ENCODE results near the gene PDE6B.
"Not testable (repeated sequence)": the region's sequence is repeated elsewhere in the genome, so short reads cannot be mapped to it uniquely, and the experiment has no call there.

The PDE6B gene

DNA sequence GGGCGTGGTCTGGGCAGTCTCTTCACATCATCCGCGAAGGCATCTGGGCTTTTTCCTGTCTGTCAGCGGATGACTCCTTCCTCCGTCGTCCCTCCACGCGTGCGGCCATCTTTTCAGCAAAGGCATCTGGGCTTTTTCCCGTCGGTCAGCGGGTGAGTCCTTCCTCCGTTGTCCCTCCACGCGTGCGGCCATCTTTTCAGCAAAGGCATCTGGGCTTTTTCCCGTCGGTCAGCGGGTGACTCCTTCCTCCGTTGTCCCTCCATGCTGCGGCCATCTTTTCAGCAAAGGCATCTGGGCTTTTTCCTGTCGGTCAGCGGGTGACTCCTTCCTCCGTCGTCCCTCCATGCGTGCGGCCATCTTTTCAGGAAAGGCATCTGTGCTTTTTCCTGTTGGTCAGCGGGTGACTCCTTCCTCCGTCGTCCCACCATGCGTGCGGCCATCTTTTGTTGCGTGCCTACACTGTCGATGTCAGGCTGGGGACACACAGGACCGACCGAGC, 37.0 kb upstream of the PDE6B start:
- Histone ChIP-seq H3K27me3 (ENCODE audit: control insufficient read depth, insufficient read depth, low read length) (no peaks in the 10 kb centered on the region), H3K4me1 (ENCODE audit: control insufficient read depth, insufficient read depth, low read length) (no peaks in the 10 kb centered on the region), H3K4me3 (ENCODE audit: low read length) (no peak overlapping the region), H3K27ac (ENCODE audit: low read depth, low read length) (no peak overlapping the region), H3K36me3 (ENCODE audit: control insufficient read depth, insufficient read depth, low read length) (no peaks in the 10 kb centered on the region), H3K9ac (ENCODE audit: low read length) (no peak overlapping the region)

DNA sequence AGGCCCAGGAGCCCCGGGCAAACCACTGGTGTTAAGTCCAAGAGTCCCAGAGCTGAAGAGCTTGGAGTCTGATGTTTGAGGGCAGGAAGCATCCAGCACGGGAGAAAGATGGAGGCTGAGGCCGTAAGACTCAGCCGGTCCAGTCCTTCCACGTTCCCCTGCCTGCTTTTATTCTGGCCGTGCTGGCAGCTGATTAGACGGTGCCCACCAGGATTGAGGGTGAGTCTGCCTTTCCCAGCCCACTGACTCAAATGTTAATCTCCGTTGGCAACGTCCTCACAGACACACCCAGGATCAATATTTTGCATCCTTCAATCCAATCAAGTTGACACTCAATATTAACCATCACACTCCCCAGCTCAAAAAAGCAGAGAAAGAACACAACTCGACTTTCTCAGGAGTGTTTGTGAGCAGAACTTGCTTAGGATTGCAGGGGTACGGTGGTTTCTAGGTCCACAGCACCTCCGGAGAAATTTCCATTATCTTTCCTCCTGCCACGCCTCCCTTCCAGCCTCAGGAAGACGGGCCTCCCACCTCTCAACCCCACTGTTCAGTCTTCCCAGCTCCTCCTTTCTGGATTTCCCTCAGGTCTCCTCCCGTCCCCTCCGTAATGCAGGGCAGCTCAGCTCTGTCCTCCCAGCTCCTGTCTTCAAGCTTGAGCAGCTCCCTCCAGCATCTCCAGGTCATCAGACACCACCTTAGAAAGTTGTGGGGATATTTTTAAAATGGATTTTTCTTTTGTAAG, 36.0 kb upstream of the PDE6B start:
- H3K9ac ChIP-seq (ENCODE audit: low read length) = no peak overlapping the region
- no peaks in the 10 kb centered on the region for H3K4me1 ChIP-seq (ENCODE audit: control insufficient read depth, insufficient read depth, low read length)
- H3K27ac ChIP-seq (ENCODE audit: low read depth, low read length) = no peak overlapping the region
- H3K36me3 ChIP-seq (ENCODE audit: control insufficient read depth, insufficient read depth, low read length) = no peaks in the 10 kb centered on the region
- no peak overlapping the region for H3K4me3 ChIP-seq (ENCODE audit: low read length)
- no peaks in the 10 kb centered on the region for H3K27me3 ChIP-seq (ENCODE audit: control insufficient read depth, insufficient read depth, low read length)

DNA sequence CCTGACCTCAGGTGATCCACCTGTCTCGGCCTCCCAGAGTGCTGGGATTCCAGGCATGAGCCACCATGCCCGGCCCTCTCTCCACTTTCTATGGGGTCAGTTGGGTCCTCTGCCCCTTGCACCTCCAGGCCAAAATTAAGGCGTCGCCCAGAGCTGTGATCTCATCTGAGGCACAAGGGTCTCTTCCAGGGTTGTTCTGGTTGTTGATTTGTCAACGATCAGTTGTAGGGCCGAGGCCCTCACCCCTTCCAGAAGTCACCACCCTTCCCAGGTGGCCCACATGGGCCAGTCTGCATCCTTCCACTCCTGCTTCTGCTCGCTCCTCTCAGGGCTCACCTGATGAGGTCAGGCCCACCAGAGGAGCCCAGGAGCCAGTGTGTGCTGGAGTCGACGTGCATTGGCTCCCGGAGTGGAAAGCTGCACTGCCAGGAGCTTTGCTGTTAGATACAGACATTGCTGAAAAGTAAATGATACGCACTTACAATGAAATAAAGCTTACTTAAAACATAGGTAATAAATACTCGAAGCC, 35.0 kb upstream of the PDE6B start:
- H3K36me3 ChIP-seq (ENCODE audit: control insufficient read depth, insufficient read depth, low read length) = no peaks in the 10 kb centered on the region
- no peak overlapping the region for H3K4me3 ChIP-seq (ENCODE audit: low read length)
- no peak overlapping the region for H3K27ac ChIP-seq (ENCODE audit: low read depth, low read length)
- no peaks in the 10 kb centered on the region for H3K27me3 ChIP-seq (ENCODE audit: control insufficient read depth, insufficient read depth, low read length)
- no peaks in the 10 kb centered on the region for H3K4me1 ChIP-seq (ENCODE audit: control insufficient read depth, insufficient read depth, low read length)
- no peak overlapping the region for H3K9ac ChIP-seq (ENCODE audit: low read length)

DNA sequence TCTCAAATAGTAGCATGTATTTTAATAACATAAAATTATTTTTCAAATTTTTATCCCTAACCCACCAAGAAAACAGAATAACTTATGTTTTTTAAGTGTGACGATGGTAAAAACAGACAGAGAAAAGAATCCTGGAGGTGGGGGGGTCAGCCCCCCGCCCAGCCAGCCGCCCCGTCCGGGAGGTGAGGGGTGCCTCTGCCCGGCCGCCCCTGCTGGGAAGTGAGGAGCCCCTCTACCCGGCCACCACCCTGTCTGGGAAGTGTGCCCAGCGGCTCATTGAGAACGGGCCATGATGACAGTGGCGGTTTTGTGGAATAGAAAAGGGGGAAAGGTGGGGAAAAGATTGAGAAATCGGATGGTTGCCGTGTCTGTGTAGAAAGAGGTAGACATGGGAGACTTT, 33.2 kb upstream of the PDE6B start:
- not testable (repeated sequence) for H3K9ac ChIP-seq (ENCODE audit: low read length); H3K36me3 ChIP-seq (ENCODE audit: control insufficient read depth, insufficient read depth, low read length); H3K27ac ChIP-seq (ENCODE audit: low read depth, low read length); H3K27me3 ChIP-seq (ENCODE audit: control insufficient read depth, insufficient read depth, low read length); H3K4me3 ChIP-seq (ENCODE audit: low read length); H3K4me1 ChIP-seq (ENCODE audit: control insufficient read depth, insufficient read depth, low read length)

DNA sequence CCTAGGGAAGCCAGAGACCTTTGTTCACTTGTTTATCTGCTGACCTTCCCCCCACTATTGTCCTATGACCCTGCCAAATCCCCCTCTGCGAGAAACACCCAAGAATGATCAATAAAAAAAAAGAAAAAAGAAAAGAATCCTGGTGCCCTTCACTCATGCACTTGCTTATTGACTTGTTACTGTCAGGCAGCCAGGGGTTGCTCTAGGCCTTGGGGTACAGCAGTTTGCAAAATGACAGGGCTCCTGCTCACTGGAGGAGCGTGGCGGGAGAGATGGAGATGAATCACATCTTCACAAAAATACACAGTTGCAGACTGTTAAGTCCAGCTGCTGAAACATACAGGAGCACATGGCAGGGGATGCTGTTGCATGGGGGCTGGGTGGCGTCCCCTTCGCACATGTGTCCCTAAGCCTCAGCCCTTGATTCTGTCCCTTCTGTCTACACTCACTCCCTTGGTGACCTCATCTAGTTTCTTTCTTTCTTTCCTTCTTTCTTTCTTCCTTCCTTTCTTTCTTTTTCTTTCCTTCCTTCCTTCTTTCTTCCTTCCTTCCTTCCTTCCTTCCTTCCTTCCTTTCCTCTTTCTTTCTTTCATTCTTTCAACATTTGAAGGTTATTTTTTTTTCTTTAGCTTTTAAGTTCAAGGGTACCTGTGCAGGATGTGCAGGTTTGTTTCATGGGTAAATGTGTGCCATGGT, 32.4 kb upstream of the PDE6B start:
- Histone ChIP-seq H3K4me1 (ENCODE audit: control insufficient read depth, insufficient read depth, low read length) (no peaks in the 10 kb centered on the region), H3K4me3 (ENCODE audit: low read length) (no peak overlapping the region), H3K27ac (ENCODE audit: low read depth, low read length) (no peak overlapping the region), H3K27me3 (ENCODE audit: control insufficient read depth, insufficient read depth, low read length) (no peaks in the 10 kb centered on the region), H3K9ac (ENCODE audit: low read length) (no peak overlapping the region), H3K36me3 (ENCODE audit: control insufficient read depth, insufficient read depth, low read length) (no peaks in the 10 kb centered on the region)

DNA sequence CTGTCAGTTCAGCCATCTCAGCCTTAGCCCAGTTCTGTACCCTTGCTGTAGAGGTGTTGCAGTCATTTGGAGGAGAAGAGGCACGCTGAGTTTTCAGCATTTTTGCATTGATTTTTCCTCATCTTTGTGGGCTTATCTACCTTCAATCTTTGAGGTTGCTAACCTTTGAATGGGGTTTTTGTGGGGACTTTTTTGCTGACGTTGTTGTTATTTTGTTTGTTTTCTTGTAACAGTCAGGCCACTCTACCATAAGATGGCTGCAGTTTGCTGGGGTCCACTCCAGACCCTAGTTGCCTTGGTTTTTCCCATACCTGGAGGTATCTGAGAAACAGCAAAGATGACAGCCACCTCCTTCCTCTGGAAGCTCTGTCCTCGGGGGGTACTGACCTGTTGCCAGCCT, 26.4 kb upstream of the PDE6B start:
- H3K27ac ChIP-seq (ENCODE audit: low read depth, low read length) = no peak overlapping the region
- no peaks in the 10 kb centered on the region for H3K36me3 ChIP-seq (ENCODE audit: control insufficient read depth, insufficient read depth, low read length)
- no peaks in the 10 kb centered on the region for H3K4me1 ChIP-seq (ENCODE audit: control insufficient read depth, insufficient read depth, low read length)
- H3K27me3 ChIP-seq (ENCODE audit: control insufficient read depth, insufficient read depth, low read length) = no peaks in the 10 kb centered on the region
- H3K4me3 ChIP-seq (ENCODE audit: low read length) = no peak overlapping the region
- no peak overlapping the region for H3K9ac ChIP-seq (ENCODE audit: low read length)

DNA sequence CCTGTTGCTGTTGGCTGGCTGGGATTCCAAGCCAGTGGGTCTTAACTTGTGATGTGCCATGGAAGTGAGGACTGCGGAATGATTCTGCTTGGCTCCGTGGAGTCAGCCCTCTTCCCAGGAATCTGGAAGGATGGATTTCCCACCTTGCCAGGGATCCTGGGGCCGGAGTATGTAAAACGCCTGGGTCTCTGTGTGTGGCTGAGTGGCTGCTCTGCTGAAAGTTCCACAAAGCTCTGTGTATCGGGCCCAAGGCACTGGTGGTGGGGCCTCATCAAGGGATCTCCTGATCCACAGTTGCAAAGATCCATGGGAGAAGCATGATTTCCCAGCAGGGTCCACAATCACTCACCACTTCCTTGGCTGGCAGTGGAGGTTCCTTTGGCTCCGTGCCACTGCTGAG, 25.2 kb upstream of the PDE6B start:
- no peaks in the 10 kb centered on the region for H3K4me1 ChIP-seq (ENCODE audit: control insufficient read depth, insufficient read depth, low read length)
- no peak overlapping the region for H3K9ac ChIP-seq (ENCODE audit: low read length)
- no peaks in the 10 kb centered on the region for H3K36me3 ChIP-seq (ENCODE audit: control insufficient read depth, insufficient read depth, low read length)
- H3K4me3 ChIP-seq (ENCODE audit: low read length) = no peak overlapping the region
- H3K27ac ChIP-seq (ENCODE audit: low read depth, low read length) = no peak overlapping the region
- no peaks in the 10 kb centered on the region for H3K27me3 ChIP-seq (ENCODE audit: control insufficient read depth, insufficient read depth, low read length)

DNA sequence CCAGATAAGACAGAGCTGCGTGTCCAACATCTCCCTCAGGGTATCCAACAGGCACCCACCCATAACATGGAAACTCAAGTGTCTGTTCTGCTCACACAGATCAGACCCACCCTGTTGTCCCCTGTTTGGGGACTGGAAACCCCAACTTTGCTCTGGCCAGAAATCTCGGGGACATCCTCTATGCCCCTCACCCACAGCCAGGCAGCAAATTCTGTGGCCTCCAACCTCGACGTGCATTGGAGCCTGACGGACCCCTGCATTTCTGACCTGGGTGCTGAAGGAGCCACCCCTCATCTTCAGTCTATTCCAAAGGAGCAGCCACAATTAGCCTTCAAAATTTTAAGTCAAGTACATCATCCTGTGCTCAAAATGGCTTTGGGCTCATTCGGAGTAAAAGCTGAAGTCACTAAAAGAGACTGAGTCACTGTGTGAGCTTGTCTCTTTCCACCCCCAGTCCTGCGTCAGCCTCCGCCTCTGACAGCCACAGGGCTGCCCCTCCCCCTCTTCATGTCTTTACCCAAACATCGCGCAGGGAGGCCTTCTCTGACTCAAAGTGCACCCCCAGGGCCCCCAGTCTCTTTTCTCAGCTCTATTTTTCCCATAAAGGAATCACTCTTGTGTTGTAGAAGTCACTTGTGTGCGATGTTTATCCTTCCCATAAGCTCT, 24.4 kb upstream of the PDE6B start:
- H3K36me3 ChIP-seq (ENCODE audit: control insufficient read depth, insufficient read depth, low read length) = no peaks in the 10 kb centered on the region
- no peaks in the 10 kb centered on the region for H3K27me3 ChIP-seq (ENCODE audit: control insufficient read depth, insufficient read depth, low read length)
- no peak overlapping the region for H3K4me3 ChIP-seq (ENCODE audit: low read length)
- no peaks in the 10 kb centered on the region for H3K4me1 ChIP-seq (ENCODE audit: control insufficient read depth, insufficient read depth, low read length)
- H3K27ac ChIP-seq (ENCODE audit: low read depth, low read length) = no peak overlapping the region
- H3K9ac ChIP-seq (ENCODE audit: low read length) = no peak overlapping the region

DNA sequence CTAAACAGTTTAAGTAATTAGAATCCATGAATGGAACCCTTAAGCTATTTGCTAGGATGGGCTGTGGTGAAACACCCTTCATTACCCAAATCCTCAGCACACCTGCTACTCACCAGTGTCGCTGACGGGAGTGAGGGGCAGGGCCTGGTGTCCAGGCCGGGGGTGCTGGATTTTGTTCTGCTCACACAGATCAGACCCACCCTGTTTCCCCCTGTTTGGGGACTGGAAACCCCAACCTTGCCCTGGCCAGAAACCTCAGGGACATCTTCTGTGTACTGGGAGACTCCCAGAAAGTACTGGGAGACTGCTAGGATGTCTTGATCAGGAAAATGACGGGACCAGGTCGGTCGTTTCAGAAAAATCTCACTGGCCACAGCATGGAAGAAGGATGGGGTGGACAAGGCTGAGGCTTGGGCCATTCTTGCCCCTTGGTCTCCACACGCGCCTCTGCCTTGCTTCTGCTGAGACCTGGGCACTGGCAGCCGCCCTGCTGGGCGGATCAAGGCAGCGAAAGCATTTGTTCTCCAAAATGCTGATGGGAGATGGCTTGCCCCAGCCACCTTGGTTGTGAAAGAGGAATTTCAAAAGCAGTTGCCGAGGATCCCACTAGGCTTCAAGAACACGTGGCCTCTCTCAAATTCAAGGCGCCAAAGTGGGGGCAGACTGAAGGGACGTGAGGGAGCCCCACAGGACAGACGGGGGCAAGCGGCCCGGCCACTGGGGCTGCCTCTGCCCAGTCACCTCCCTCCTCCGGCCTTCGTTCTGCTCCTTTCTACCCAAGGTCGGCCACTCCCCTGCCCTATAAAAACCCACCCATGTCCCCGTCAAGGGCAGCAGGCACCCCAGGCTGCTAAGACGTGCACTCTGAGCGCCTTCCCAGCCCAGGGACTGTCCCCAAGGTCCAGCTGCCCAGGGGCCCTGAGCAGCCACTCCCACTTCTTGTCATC, 23.5 kb upstream of the PDE6B start:
- Histone ChIP-seq H3K27ac (ENCODE audit: low read depth, low read length) (no peak overlapping the region), H3K27me3 (ENCODE audit: control insufficient read depth, insufficient read depth, low read length) (no peaks in the 10 kb centered on the region), H3K9ac (ENCODE audit: low read length) (no peak overlapping the region), H3K4me3 (ENCODE audit: low read length) (no peak overlapping the region), H3K4me1 (ENCODE audit: control insufficient read depth, insufficient read depth, low read length) (no peaks in the 10 kb centered on the region), H3K36me3 (ENCODE audit: control insufficient read depth, insufficient read depth, low read length) (no peaks in the 10 kb centered on the region)

DNA sequence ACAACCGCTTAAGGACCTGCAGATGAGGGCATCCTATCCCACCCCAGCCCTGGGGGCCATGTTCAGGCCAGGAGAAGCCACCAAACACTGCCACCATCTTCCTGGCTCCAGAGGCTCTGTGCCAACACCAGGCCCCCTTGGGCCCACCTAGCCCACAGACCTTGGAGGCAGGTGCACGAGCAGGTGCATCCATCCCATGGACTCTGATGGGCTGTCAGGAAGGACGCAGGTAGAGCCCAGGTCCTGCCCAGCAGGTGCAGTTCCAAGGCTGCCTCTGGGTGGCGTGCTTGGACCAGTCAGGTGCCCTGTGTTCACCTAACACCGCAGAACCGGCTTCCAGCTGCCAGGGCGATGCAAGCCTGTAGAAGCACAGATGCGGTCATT, 22.8 kb upstream of the PDE6B start:
- Histone ChIP-seq H3K27me3 (ENCODE audit: control insufficient read depth, insufficient read depth, low read length) (no peaks in the 10 kb centered on the region), H3K36me3 (ENCODE audit: control insufficient read depth, insufficient read depth, low read length) (no peaks in the 10 kb centered on the region), H3K9ac (ENCODE audit: low read length) (no peak overlapping the region), H3K4me1 (ENCODE audit: control insufficient read depth, insufficient read depth, low read length) (no peaks in the 10 kb centered on the region), H3K27ac (ENCODE audit: low read depth, low read length) (no peak overlapping the region), H3K4me3 (ENCODE audit: low read length) (no peak overlapping the region)

DNA sequence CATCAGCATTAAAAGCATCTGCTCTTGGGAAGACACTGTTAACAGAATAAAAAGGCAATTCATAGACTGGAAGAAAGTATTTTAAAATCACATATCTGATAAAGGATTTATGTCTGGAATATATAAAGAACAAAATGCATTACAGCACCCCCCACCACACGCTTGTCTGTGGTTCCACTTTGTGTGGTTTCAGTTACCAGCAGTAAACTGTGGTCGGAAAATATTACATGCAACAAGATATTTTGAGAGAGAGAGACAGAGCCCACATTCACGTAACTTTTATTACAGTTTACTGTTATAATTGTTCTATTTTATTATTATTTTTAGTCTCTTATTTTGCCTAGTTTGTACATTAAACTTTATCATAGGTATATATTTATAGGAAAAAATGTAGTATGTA, 21.2 kb upstream of the PDE6B start:
- Histone ChIP-seq H3K4me1 (ENCODE audit: control insufficient read depth, insufficient read depth, low read length) (no peaks in the 10 kb centered on the region), H3K27me3 (ENCODE audit: control insufficient read depth, insufficient read depth, low read length) (no peaks in the 10 kb centered on the region), H3K27ac (ENCODE audit: low read depth, low read length) (no peak overlapping the region)

More for the DNA sequence above, 21.2 kb upstream of the PDE6B start:
- Histone ChIP-seq H3K36me3 (ENCODE audit: control insufficient read depth, insufficient read depth, low read length) (no peaks in the 10 kb centered on the region), H3K4me3 (ENCODE audit: low read length) (no peak overlapping the region), H3K9ac (ENCODE audit: low read length) (no peak overlapping the region)

Data from rectal smooth muscle tissue (tissue), 1 donor.